CD14-positive monocyte (primary cell): ENCODE results near the gene CTDP1. TPM values are rescaled to one million over a fixed set of nuclear protein-coding genes. Genes with fewer than 3 reads are reported as not detected.

ENCODE experiments used
- DNase-seq, 3 donors: peaks; one replicate each; pipeline ENCODE4 v3.0.0-alpha.2; 2011 to 2022
- H2AFZ ChIP-seq: 2 replicates; pipeline ENCODE4 v1.6.0; 2012; ENCODE audit warnings: mild to moderate bottlenecking, low read depth, low read length, inconsistent platforms; ENCODE audit not compliant: insufficient read depth, poor library complexity, severe bottlenecking
- H3K27ac ChIP-seq, 2 donors: 1 replicate in 1 of 2; 2 replicates in 1 of 2; pipeline ENCODE4 v1.5.1; 2012 to 2013; ENCODE audit warnings: low read length in 2 of 2, control low read depth in 1 of 2, inconsistent platforms in 1 of 2, low read depth in 1 of 2, mild to moderate bottlenecking in 1 of 2
- H3K27me3 ChIP-seq, 2 donors: one replicate each; pipeline versions ENCODE4 v1.6.0 to v1.6.1; 2011 to 2013; ENCODE audit warnings: low read length in 2 of 2; ENCODE audit not compliant: control insufficient read depth in 2 of 2, insufficient read depth in 2 of 2
- H3K36me3 ChIP-seq, 2 donors: replicated peaks in 1 of 2; 1 replicate in 1 of 2; 2 replicates in 1 of 2; pipeline versions ENCODE4 v1.5.1 to v1.6.1; 2012 to 2013; ENCODE audit warnings: low read length in 2 of 2, control low read depth in 1 of 2, inconsistent platforms in 1 of 2, mild to moderate bottlenecking in 1 of 2; ENCODE audit not compliant: insufficient read depth in 2 of 2, control insufficient read depth in 1 of 2
- H3K4me1 ChIP-seq, 2 donors: 1 replicate in 1 of 2; 2 replicates in 1 of 2; pipeline versions ENCODE4 v1.5.1 to v1.6.1; 2012 to 2013; ENCODE audit warnings: low read length in 2 of 2, control low read depth in 1 of 2, inconsistent platforms in 1 of 2, mild to moderate bottlenecking in 1 of 2, moderate library complexity in 1 of 2; ENCODE audit not compliant: insufficient read depth in 2 of 2, control insufficient read depth in 1 of 2
- H3K4me2 ChIP-seq: replicated peaks from 2 replicates; pipeline ENCODE3; 2012; ENCODE audit warnings: low read length, moderate library complexity, mild to moderate bottlenecking; ENCODE audit not compliant: poor library complexity, severe bottlenecking; ENCODE audit errors: extremely low read depth
- H3K4me3 ChIP-seq, 3 experiments: fragments of 200-600 bp in 1 of 3; sonication (generic) in 1 of 3; replicated peaks in 1 of 3; 1 replicate in 2 of 3; 2 replicates in 1 of 3; pipeline ENCODE4 v1.5.1; 2011 to 2013; ENCODE audit warnings: low read length in 3 of 3, mild to moderate bottlenecking in 3 of 3, control low read depth in 2 of 3, low read depth in 2 of 3, inconsistent platforms in 1 of 3, moderate library complexity in 1 of 3
- H3K79me2 ChIP-seq: 2 replicates; pipeline ENCODE4 v1.6.0; 2012; ENCODE audit warnings: mild to moderate bottlenecking, control low read depth, inconsistent platforms, low read length, moderate library complexity; ENCODE audit not compliant: insufficient read depth
- H3K9ac ChIP-seq: 2 replicates; pipeline ENCODE4 v1.6.0; 2017; ENCODE audit warnings: low read length, mild to moderate bottlenecking; ENCODE audit not compliant: insufficient read depth, poor library complexity, severe bottlenecking
- H3K9me3 ChIP-seq, 2 donors: replicated peaks in 1 of 2; 1 replicate in 1 of 2; 2 replicates in 1 of 2; pipeline versions ENCODE4 v1.5.1 to v1.6.1; 2012 to 2013; ENCODE audit warnings: low read length in 2 of 2, control low read depth in 1 of 2; ENCODE audit not compliant: control insufficient read depth in 1 of 2, insufficient read depth in 1 of 2
- H4K20me1 ChIP-seq: 2 replicates; pipeline ENCODE4 v1.6.0; 2012; ENCODE audit warnings: mild to moderate bottlenecking, low read length, control low read depth, moderate library complexity; ENCODE audit not compliant: insufficient read depth
- H3K27ac Mint-ChIP-seq, 7 donors: one replicate each; pipeline ENCODE4 v1.8.0; 2020; ENCODE audit warnings: mild to moderate bottlenecking in 7 of 7, mixed read lengths in 7 of 7, moderate library complexity in 6 of 7, inconsistent platforms in 2 of 7
- H3K27me3 Mint-ChIP-seq, 3 donors: one replicate each; pipeline ENCODE4 v1.8.0; 2021 to 2022; ENCODE audit warnings: low read depth in 3 of 3, mild to moderate bottlenecking in 3 of 3, mixed read lengths in 3 of 3, moderate library complexity in 3 of 3, inconsistent platforms in 1 of 3
- H3K36me3 Mint-ChIP-seq, 2 donors: one replicate each; pipeline ENCODE4 v1.8.0; 2020; ENCODE audit warnings: mixed read lengths in 2 of 2, inconsistent platforms in 1 of 2, mild to moderate bottlenecking in 1 of 2
- H3K4me1 Mint-ChIP-seq: one replicate; pipeline ENCODE4 v1.8.0; 2020; ENCODE audit warnings: mild to moderate bottlenecking, mixed read lengths
- H3K4me3 Mint-ChIP-seq, 2 donors: one replicate each; pipeline ENCODE4 v1.8.0; 2020; ENCODE audit warnings: mild to moderate bottlenecking in 2 of 2, mixed read lengths in 2 of 2, moderate library complexity in 1 of 2
- H3K9me3 Mint-ChIP-seq, 7 donors: one replicate each; pipeline ENCODE4 v1.8.0; 2020 to 2022; ENCODE audit warnings: mixed read lengths in 7 of 7, mild to moderate bottlenecking in 6 of 7, moderate library complexity in 6 of 7, inconsistent platforms in 2 of 7
- CTCF ChIP-seq: fragments of 200-600 bp; IDR thresholded peaks from one replicate; pipeline ENCODE4 v1.8.0; 2022; ENCODE audit warnings: antibody characterized with exemption, mild to moderate bottlenecking
- WGBS: methylation state at CpG from one replicate; pipeline ENCODE4 v1.1.5; 2013; ENCODE audit warnings: missing lambda C conversion rate; ENCODE audit not compliant: insufficient coverage; 5-methylcytosine and 5-hydroxymethylcytosine counted together
- intact Hi-C, 2 donors: fragments of 100-400 bp; cut with micrococcal nuclease; formaldehyde crosslinking; loops; one replicate each; pipeline versions ENCODE4 v1.15.0 to v1.15.1; 2023
- polyA plus RNA-seq, 3 donors: library from polyadenylated mRNA; depleted of rRNA in 1 of 3; unstranded in 2 of 3; stranded (reverse) in 1 of 3; fragments of 300-500 nt in 2 of 3; fragments of >200 nt in 1 of 3; fragmentation: Illumina TruSeq in 2 of 3; gene quantifications; 1 replicate in 2 of 3; 2 replicates in 1 of 3; pipeline ENCODE4 v1.2.3, GENCODE V29; 2012 to 2021

CTDP1 gene
- polyA plus RNA-seq, 3 donors, result 9.1 to 13.9 (median 9.1) TPM

GRCh38 chr18:79707239-79707638, 27.6 kb downstream of the CTDP1 start:
- intact Hi-C loops, result no loop called here
- Histone ChIP-seq H3K4me1 (no peaks in the 10 kb centered on the region), H3K9ac (no peak overlapping the region), H3K36me3 (peaks cover 78 to 96% of the 10 kb centered on the region in 2 donors), H3K27me3 (no peaks in the 10 kb centered on the region), H3K27ac (no peak overlapping the region), H3K4me2 (no peak overlapping the region), H2AFZ (no peak overlapping the region), H4K20me1 (peaks cover 54% of the 10 kb centered on the region), H3K4me3 (no peak overlapping the region), H3K9me3 (no peaks in the 10 kb centered on the region), H3K79me2 (peaks cover 31% of the 10 kb centered on the region)
- H3K36me3 Mint-ChIP-seq, result peaks cover 87% of the 10 kb centered on the region in 2 donors
- no peak for TF ChIP-seq CTCF
- no peak overlapping the region for H3K4me3 Mint-ChIP-seq
- H3K9me3 Mint-ChIP-seq, result peaks cover 0 to 6% (median 0%) of the 10 kb centered on the region in 7 donors
- H3K27me3 Mint-ChIP-seq, result peaks cover 0 to 1% (median 0%) of the 10 kb centered on the region in 3 donors
- DNase-seq, result no peak
- H3K4me1 Mint-ChIP-seq, result no peaks in the 10 kb centered on the region
- 98% methylated on average over 19 of the region's 19 CpGs for WGBS
- no peak overlapping the region for H3K27ac Mint-ChIP-seq

- 96% methylated on average over 10 of the region's 15 CpGs for WGBS
Observed at GRCh38 chr18:79707671-79708070, 28.1 kb downstream of the CTDP1 start.

More at GRCh38 chr18:79707671-79708070, 28.1 kb downstream of the CTDP1 start:
- no peak overlapping the region for H3K4me3 Mint-ChIP-seq
- TF ChIP-seq CTCF, result no peak
- intact Hi-C loops, result no loop called here
- Histone ChIP-seq H3K4me1 (no peaks in the 10 kb centered on the region), H4K20me1 (peaks cover 50% of the 10 kb centered on the region), H2AFZ (no peak overlapping the region), H3K4me3 (no peak overlapping the region), H3K4me2 (no peak overlapping the region), H3K9me3 (peaks cover 0 to 2% of the 10 kb centered on the region in 2 donors), H3K79me2 (peaks cover 28% of the 10 kb centered on the region), H3K27ac (no peak overlapping the region), H3K36me3 (peaks cover 82 to 99% of the 10 kb centered on the region in 2 donors), H3K27me3 (no peaks in the 10 kb centered on the region), H3K9ac (no peak overlapping the region)
- no peaks in the 10 kb centered on the region for H3K4me1 Mint-ChIP-seq
- peaks cover 0 to 8% (median 2%) of the 10 kb centered on the region in 7 donors for H3K9me3 Mint-ChIP-seq
- no peak overlapping the region for H3K27ac Mint-ChIP-seq
- peaks cover 0 to 1% (median 0%) of the 10 kb centered on the region in 3 donors for H3K27me3 Mint-ChIP-seq
- peaks cover 90% of the 10 kb centered on the region in 2 donors for H3K36me3 Mint-ChIP-seq
- no peak for DNase-seq
